Measurements from ENCODE around the gene FBN1.

DNA sequence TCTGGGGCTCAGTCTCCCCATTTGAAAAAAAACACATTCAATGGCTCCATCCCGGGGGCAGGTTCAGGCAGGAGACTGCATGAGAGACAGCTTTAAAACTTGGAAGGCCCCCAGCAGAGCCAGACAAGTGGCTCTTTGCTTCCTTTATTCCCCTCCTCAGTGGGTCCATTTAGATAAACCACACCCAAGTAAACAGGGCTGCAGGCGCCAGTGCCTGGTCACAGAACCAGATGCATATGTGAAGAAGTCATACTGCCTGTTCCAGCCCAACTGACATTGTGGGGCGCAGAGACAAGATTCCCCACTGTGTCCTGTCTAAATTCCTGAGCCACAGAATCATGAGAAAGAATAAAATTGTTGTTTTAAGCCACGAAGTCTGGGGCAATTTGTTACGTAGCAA is 9.0 kb downstream of the FBN1 start:
- TF ChIP-seq YY1 (IDR thresholded peaks at IDR 0.05; ENCODE audit: insufficient read depth, insufficient read length) (no peak), ZNF274 (IDR thresholded peaks at IDR 0.05; ENCODE audit: low read depth, low read length) (no peak), SUZ12 (IDR thresholded peaks at IDR 0.05; ENCODE audit: extremely low read depth, insufficient read depth, insufficient read length) (no peak)
